CD4-positive, CD25-positive, alpha-beta regulatory T cell (primary cell): ENCODE data around the gene CLCN2. TPM values are rescaled to one million over a fixed set of nuclear protein-coding genes. Genes with fewer than 3 reads are reported as not detected.

Experiments
- ATAC-seq, 2 donors: fragments of 150-1000 bp; cut with Tn5 transposase; one replicate each; pipeline ENCODE4 v1.10.0; 2021; ENCODE audit warnings: low read depth in 2 of 2, moderate number of reproducible peaks in 2 of 2, moderate library complexity in 1 of 2
- DNase-seq, 3 donors: peaks; one replicate each; pipeline versions ENCODE4 v3.0.0 to v3.0.0-alpha.2; 2012 to 2022; ENCODE audit warnings: mixed read lengths in 1 of 3
- H3K27ac ChIP-seq: one replicate; pipeline ENCODE4 v1.7.0; 2013; ENCODE audit warnings: mild to moderate bottlenecking, low read length; ENCODE audit not compliant: insufficient read depth, poor library complexity, severe bottlenecking
- H3K27me3 ChIP-seq: one replicate; pipeline ENCODE4 v1.7.0; 2013; ENCODE audit warnings: low read length; ENCODE audit not compliant: control insufficient read depth, insufficient read depth
- H3K36me3 ChIP-seq: one replicate; pipeline ENCODE4 v1.7.0; 2013; ENCODE audit warnings: mild to moderate bottlenecking, low read length, moderate library complexity; ENCODE audit not compliant: control insufficient read depth, insufficient read depth
- H3K4me1 ChIP-seq: 2 replicates; pipeline ENCODE4 v1.7.0; 2013; ENCODE audit warnings: mild to moderate bottlenecking, low read length; ENCODE audit not compliant: insufficient read depth, control insufficient read depth, poor library complexity, severe bottlenecking
- H3K4me3 ChIP-seq: one replicate; pipeline ENCODE4 v1.7.0; 2013; ENCODE audit warnings: low read depth, mild to moderate bottlenecking, low read length, moderate library complexity
- H3K9me3 ChIP-seq, 2 experiments: 1 replicate in 1 of 2; 2 replicates in 1 of 2; pipeline ENCODE4 v1.7.0; 2013; ENCODE audit warnings: low read length in 2 of 2, mild to moderate bottlenecking in 1 of 2, moderate library complexity in 1 of 2; ENCODE audit not compliant: control insufficient read depth in 2 of 2
- H3K27ac Mint-ChIP-seq, 3 donors: one replicate each; pipeline ENCODE4 v1.8.0; 2020 to 2022; ENCODE audit warnings: mild to moderate bottlenecking in 3 of 3, mixed read lengths in 3 of 3, moderate library complexity in 2 of 3
- H3K27me3 Mint-ChIP-seq: one replicate; pipeline ENCODE4 v1.8.0; 2022; ENCODE audit warnings: mild to moderate bottlenecking, mixed read lengths
- H3K36me3 Mint-ChIP-seq: one replicate; pipeline ENCODE4 v1.8.0; 2020; ENCODE audit warnings: mixed read lengths
- H3K4me1 Mint-ChIP-seq, 4 donors: one replicate each; pipeline ENCODE4 v1.8.0; 2020 to 2022; ENCODE audit warnings: mixed read lengths in 4 of 4, mild to moderate bottlenecking in 1 of 4
- H3K4me3 Mint-ChIP-seq, 4 donors: one replicate each; pipeline ENCODE4 v1.8.0; 2020 to 2022; ENCODE audit warnings: mild to moderate bottlenecking in 4 of 4, mixed read lengths in 4 of 4, moderate library complexity in 3 of 4
- H3K9me3 Mint-ChIP-seq, 7 donors: one replicate each; pipeline ENCODE4 v1.8.0; 2020 to 2022; ENCODE audit warnings: mixed read lengths in 7 of 7, mild to moderate bottlenecking in 3 of 7, moderate library complexity in 2 of 7
- polyA plus RNA-seq, 4 donors: library from polyadenylated mRNA; unstranded; fragments of 300-500 nt; fragmentation: Illumina TruSeq; gene quantifications; one replicate each; pipeline ENCODE4 v1.2.3, GENCODE V29; 2021
- total RNA-seq: library from RNA; stranded (reverse); gene quantifications from one replicate; pipeline ENCODE4 v1.2.3, GENCODE V29; 2022

CLCN2 gene
- total and polyA plus RNA-seq, 5 donors from 2014 or later = 0.30 to 4.7 (median 0.57) TPM; not detected in 1

DNA sequence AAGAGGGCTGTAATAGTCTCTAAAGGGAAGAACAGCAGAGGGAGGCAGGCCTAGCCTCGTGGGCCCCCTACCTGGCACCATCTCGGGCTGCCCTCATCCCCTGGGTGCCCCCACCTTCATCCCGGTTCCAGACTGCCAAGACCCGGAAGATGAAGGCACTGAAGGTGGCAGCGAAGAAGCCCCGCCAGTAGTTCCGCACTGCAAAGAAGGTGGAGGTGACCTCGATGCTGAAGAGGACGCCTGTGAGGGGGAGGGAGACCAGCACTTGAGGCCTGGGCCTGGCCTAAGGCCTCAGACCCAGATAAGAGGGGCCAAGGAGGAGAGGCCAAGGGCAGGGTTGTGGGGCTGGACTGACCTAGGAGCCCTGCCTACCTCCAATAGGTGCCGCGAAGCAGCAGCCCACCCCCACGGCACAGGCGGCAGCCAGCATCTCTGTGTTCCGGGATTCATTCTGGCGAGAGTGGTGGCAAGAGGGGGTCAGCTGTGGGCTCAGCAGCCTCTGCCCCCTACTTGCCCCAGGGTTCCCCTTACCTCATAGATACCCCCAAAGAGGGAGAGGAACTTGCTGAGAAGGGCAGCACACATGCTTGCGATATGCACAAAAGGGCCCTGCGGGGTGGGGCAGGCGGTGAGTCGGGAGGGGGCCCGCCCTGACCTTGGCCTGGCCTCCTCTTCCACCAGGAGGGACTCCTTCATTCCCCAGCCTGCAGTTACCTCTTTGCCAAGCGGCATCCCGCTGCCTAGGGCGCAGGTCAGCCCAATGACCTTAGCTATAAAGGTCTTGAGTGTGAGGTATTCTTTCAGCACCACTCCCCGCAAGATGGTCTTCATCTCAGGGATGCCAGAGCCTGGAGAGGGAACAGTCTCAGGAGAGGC is 3.9 kb downstream of the CLCN2 start:
- Histone ChIP-seq H3K4me3 (no peak overlapping the region), H3K27me3 (no peaks in the 10 kb centered on the region), H3K9me3 (no peaks in the 10 kb centered on the region), H3K27ac (no peak overlapping the region), H3K36me3 (no peaks in the 10 kb centered on the region), H3K4me1 (peaks cover 22% of the 10 kb centered on the region)
- Mint-ChIP-seq H3K36me3 (peaks cover 5% of the 10 kb centered on the region), H3K4me1 (peaks cover 0 to 16% (median 9%) of the 10 kb centered on the region in 4 donors), H3K4me3 (peak overlapping the region in 1 of 4 donors; percentile 57), H3K27me3 (peaks cover 4% of the 10 kb centered on the region), H3K9me3 (no peaks in the 10 kb centered on the region), H3K27ac (no peak overlapping the region)
- DNase-seq (no peak), ATAC-seq (no peak)

DNA sequence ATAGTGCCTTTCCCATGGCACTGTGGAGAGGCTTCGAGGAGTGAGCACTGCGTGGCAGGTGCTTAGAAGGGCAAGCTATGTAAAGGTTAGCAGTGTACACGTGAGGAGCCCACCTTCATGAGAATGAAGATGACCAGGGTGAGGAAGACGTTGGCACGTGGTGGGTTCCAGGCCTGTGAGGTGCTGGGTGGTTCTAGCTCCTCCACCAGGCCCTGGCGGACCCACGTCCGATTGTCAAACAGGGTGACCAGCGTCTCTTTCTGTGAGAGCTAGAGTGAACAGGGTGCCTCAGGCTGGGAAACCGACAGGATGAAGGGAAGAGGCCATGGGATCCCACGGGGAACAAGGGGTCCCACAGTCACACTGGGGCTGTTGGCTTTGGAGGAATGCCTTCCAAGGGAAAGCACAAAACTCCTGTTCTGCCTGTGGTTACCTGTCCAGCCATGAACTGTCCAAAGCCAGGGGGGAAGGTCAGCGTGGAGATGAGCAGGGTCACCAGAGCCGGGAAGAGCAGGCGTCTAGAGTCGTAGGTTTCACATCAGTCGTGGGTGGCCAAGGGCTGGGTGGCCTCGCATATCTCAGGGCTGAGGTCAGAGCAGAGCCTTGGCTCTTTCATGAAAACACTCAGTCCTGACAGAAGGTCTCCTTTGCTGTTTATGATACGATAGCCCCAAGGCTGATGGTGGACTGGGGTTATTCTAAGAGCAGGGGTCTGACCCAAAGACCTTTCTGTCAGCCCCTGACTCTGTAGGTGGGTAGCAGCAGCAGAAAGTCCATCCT is 6.0 kb downstream of the CLCN2 start:
- Histone ChIP-seq H3K36me3 (no peaks in the 10 kb centered on the region), H3K4me3 (no peak overlapping the region), H3K9me3 (no peaks in the 10 kb centered on the region), H3K4me1 (peaks cover 5% of the 10 kb centered on the region), H3K27me3 (no peaks in the 10 kb centered on the region), H3K27ac (no peak overlapping the region)
- Mint-ChIP-seq H3K36me3 (peaks cover 5% of the 10 kb centered on the region), H3K4me1 (peaks cover 0 to 6% (median 4%) of the 10 kb centered on the region in 4 donors), H3K4me3 (peak overlapping the region in 1 of 4 donors; percentile 80), H3K27ac (no peak overlapping the region), H3K27me3 (peaks cover 4% of the 10 kb centered on the region), H3K9me3 (no peaks in the 10 kb centered on the region)
- DNase-seq (no peak), ATAC-seq (no peak)

DNA sequence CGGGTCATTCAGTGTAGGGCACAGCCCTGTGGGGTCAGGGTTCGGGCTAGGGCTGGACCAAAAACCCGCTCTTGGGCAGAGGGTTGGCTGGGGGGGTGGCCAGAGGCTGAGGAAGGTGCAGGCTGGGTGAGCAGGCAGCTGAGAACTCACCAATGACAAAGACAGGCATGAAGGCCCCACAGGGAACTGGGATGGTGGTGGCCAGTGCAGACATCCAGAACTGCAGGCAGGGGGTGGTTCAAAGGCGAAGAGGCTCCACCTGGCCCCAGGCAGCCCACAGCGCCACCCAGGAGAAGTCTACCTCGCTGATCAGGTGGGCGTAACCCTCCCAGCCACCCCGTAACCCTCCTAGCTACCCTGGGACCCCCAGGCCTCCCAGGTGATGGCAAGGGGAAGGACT is 6.7 kb downstream of the CLCN2 start:
- H3K4me3 ChIP-seq = no peak overlapping the region
- no peaks in the 10 kb centered on the region for H3K9me3 Mint-ChIP-seq
- H3K36me3 Mint-ChIP-seq = peaks cover 5% of the 10 kb centered on the region
- no peaks in the 10 kb centered on the region for H3K9me3 ChIP-seq
- H3K27ac ChIP-seq = no peak overlapping the region
- H3K27ac Mint-ChIP-seq = no peak overlapping the region
- peaks cover 4% of the 10 kb centered on the region for H3K4me1 ChIP-seq
- H3K36me3 ChIP-seq = no peaks in the 10 kb centered on the region
- peaks cover 4% of the 10 kb centered on the region for H3K27me3 Mint-ChIP-seq
- peak overlapping the region in 1 of 4 donors; percentile 80 for H3K4me3 Mint-ChIP-seq
- ATAC-seq = no peak
- no peaks in the 10 kb centered on the region for H3K4me1 Mint-ChIP-seq
- H3K27me3 ChIP-seq = no peaks in the 10 kb centered on the region
- DNase-seq = no peak

DNA sequence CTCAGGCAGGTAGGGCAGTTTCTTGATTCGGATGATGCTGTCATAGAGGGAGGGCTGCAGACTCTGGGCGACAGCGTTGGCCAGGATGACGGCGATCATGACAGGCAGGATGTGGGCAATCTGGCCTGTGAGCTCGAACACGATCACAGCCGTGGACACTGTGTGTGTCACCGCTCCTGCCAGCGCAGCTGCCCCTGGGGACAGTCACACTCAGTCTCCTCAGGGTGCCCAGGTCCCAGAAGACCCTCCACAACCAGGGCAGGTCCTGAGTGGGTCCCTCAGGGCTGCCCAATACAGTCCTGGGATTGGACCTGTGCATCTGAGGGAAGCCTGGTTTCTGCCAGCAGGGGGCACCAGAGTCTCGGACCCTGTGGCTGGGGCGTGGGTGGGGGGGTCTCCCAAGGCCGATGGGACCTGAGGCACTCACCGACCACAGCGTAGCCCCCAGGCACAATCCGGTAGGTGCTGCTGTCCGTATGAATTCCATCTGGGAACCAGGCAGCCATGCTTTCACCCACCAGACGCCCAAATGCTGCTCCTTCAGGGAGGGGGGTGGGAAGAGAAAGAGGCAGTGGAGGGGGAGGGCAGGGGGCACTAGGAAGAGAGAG is 7.2 kb downstream of the CLCN2 start:
- Mint-ChIP-seq H3K36me3 (peaks cover 5% of the 10 kb centered on the region), H3K27me3 (peaks cover 4% of the 10 kb centered on the region), H3K27ac (no peak overlapping the region), H3K9me3 (no peaks in the 10 kb centered on the region), H3K4me1 (no peaks in the 10 kb centered on the region), H3K4me3 (no peak overlapping the region)
- peaks cover 4% of the 10 kb centered on the region for H3K4me1 ChIP-seq
- ATAC-seq (peak; percentile 61 to 73), DNase-seq (peak; percentile 40 to 46 (median 45))
- no peak overlapping the region for H3K4me3 ChIP-seq
- H3K36me3 ChIP-seq = no peaks in the 10 kb centered on the region
- no peaks in the 10 kb centered on the region for H3K9me3 ChIP-seq
- no peak overlapping the region for H3K27ac ChIP-seq
- no peaks in the 10 kb centered on the region for H3K27me3 ChIP-seq

DNA sequence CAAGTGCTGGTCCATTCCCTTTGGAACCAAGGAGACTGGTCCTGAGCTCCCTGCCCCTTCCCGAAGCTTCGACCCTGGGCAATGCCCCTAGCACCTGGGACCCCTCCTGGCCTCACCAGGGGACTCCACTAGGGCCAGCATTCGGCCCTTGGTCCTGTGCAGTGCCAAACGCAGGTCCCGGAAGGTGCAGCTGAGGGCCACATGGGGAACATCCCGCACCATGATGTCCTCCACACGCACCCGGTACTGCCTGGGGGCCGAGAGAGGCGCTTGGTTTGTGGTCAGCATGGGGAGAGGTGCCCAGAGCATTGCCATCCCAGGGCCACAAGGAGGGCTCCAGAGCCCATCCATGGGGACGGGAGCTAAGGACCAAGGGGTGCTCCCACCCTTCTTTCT is 7.9 kb downstream of the CLCN2 start:
- DNase-seq (no peak), ATAC-seq (no peak)
- Mint-ChIP-seq H3K36me3 (peaks cover 5% of the 10 kb centered on the region), H3K4me1 (no peaks in the 10 kb centered on the region), H3K4me3 (no peak overlapping the region), H3K27me3 (peaks cover 4% of the 10 kb centered on the region), H3K27ac (no peak overlapping the region), H3K9me3 (no peaks in the 10 kb centered on the region)
- Histone ChIP-seq H3K4me1 (peaks cover 4% of the 10 kb centered on the region), H3K27ac (no peak overlapping the region), H3K36me3 (no peaks in the 10 kb centered on the region), H3K27me3 (no peaks in the 10 kb centered on the region), H3K9me3 (no peaks in the 10 kb centered on the region), H3K4me3 (no peak overlapping the region)

DNA sequence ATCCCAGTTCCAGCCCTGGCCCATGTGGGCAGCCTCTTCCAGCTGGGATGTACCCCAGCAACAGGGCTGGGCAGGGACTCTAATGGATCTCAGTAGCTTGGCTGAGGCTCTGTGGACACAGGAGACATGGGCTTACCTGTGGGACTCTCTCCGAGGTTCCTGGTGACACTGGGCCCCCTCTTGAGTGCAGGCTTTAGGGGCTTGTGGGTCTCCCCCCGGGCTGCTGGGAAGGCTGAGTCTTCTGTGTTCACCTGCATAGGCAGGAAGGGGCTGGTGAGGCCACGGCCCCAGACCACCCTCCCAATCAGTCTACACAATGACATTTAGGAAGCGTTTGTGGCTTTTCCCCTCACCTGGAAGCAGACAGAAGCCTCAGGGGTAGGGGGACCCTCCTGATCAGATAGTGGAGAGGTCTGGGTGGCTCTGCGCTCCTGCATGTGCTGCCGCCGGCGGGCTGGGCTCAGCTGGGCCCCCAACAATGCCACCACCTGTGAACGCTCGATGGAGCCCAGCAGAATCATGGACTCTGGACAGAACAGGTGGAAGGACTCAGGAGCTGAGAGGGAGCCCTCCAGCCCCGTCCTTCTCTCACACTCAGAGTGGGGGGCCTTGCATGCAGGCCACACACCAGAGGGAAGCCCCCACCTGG is 8.4 kb downstream of the CLCN2 start:
- DNase-seq (no peak), ATAC-seq (no peak)
- no peak overlapping the region for H3K4me3 ChIP-seq
- H3K4me1 ChIP-seq = peaks cover 4% of the 10 kb centered on the region
- Mint-ChIP-seq H3K4me1 (no peaks in the 10 kb centered on the region), H3K36me3 (peaks cover 5% of the 10 kb centered on the region), H3K9me3 (no peaks in the 10 kb centered on the region), H3K27me3 (peaks cover 4% of the 10 kb centered on the region), H3K27ac (no peak overlapping the region), H3K4me3 (no peak overlapping the region)
- no peaks in the 10 kb centered on the region for H3K27me3 ChIP-seq
- no peak overlapping the region for H3K27ac ChIP-seq
- H3K9me3 ChIP-seq = no peaks in the 10 kb centered on the region
- H3K36me3 ChIP-seq = no peaks in the 10 kb centered on the region

DNA sequence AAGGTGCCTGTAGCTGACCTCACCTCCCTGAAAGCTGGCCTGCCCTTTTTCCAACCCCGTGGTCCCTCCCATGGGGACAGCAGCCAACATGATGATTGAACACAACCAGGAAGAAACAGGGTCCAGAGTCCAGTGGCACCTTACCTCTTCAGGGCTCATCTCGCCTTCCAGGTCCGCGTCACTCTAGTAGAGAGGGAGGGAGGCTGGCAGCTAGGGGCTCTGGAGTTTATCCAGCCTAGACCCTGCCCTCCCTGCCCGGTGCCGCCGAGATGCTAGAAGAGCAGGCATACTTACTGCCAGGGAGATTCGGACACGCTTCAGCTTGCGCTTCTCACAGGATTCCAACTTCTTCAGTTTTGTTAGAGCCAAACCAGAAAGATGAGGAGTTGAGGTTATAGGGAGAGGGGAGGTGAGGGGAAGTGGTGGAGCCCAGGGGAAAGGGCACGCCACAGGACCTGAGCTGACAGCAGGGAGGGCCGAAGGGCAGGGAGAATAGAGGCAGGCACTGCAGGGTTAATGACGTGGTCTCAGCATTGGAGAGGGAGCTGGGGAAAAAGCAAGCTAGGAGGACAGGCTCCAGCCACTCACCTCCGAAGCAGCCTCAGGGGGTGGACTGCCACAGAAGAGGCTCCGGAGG is 9.1 kb downstream of the CLCN2 start:
- peaks cover 4% of the 10 kb centered on the region for H3K27me3 Mint-ChIP-seq
- Histone ChIP-seq H3K4me1 (peaks cover 4% of the 10 kb centered on the region), H3K36me3 (no peaks in the 10 kb centered on the region), H3K27me3 (no peaks in the 10 kb centered on the region), H3K9me3 (no peaks in the 10 kb centered on the region), H3K27ac (no peak overlapping the region), H3K4me3 (no peak overlapping the region)
- peaks cover 5% of the 10 kb centered on the region for H3K36me3 Mint-ChIP-seq
- DNase-seq (no peak), ATAC-seq (no peak)
- peak overlapping the region in 1 of 3 donors; percentile 11 for H3K27ac Mint-ChIP-seq
- H3K4me1 Mint-ChIP-seq = no peaks in the 10 kb centered on the region
- no peaks in the 10 kb centered on the region for H3K9me3 Mint-ChIP-seq
- H3K4me3 Mint-ChIP-seq = peak overlapping the region in 1 of 4 donors; percentile 15
